ENCODE measurements around the gene RAB41. TPM values are rescaled to one million over a fixed set of nuclear protein-coding genes. Genes with fewer than 3 reads are reported as not detected.
"Not testable (repeated sequence)": the region's sequence is repeated elsewhere in the genome, so short reads cannot be mapped to it uniquely, and the experiment has no call there.

RAB41 gene
- total and polyA plus RNA-seq, 7 experiments from 2014 or later: not detected

DNA sequence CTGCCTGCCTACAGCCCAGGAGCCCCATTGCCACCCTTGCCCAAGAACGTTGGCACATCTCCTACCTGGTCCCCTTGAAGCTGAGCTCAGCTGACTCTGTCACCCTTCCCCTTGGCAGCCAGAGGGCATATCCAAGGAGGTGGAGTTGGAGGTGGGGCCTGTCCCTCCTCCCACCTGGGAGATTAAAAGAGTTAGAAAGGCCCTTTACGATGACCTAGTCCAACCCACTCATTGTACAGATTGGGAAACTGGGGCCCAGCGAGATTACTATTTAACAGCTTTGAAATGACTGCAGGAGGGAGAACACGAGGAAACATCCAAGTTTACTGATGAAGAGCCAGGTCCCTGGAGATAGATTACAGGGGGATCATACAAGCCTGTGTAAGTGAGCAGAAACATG lies 21.9 kb upstream of the RAB41 start, which contains the start of gene P2RY4:
Gene P2RY4, minus strand, starts transcription at position 101 of the 400 bp plus-strand sequence. CDS start 580 bp downstream, outside the sequence.
- Mint-ChIP-seq H3K4me3 (no peak within 1 kb of the TSS), H3K9me3 (peaks cover 0 to 1% (median 0%) of the 10 kb centered on the region in 11 donors), H3K27me3 (no peaks in the 10 kb centered on the region), H3K36me3 (peaks cover 0 to 9% (median 0%) of the 10 kb centered on the region in 5 donors), H3K4me1 (peaks cover 0 to 2% (median 0%) of the 10 kb centered on the region in 7 donors), H3K27ac (no peak within 1 kb of the TSS)
- Histone ChIP-seq H3K36me3 (ENCODE audit: control insufficient read depth in 2 of 3, insufficient read depth in 3 of 3, low read length in 3 of 3) (no peaks in the 10 kb centered on the region), H3K27ac (ENCODE audit: low read depth, low read length) (no peak within 1 kb of the TSS), H3K9me3 (ENCODE audit: control insufficient read depth in 2 of 3, low read length in 3 of 3) (no peaks in the 10 kb centered on the region), H3K27me3 (ENCODE audit: control insufficient read depth in 2 of 2, insufficient read depth in 2 of 2, low read length in 2 of 2) (no peaks in the 10 kb centered on the region), H3K4me3 (ENCODE audit: low read length) (no peak within 1 kb of the TSS), H3K4me1 (ENCODE audit: control insufficient read depth in 2 of 2, insufficient read depth in 2 of 2, low read length in 2 of 2) (no peaks in the 10 kb centered on the region)
- ChIA-PET CTCF (no interaction called here), POLR2A (no interaction called here)
- intact Hi-C loops (cut with micrococcal nuclease): loop anchor here in 1 of 2 donors (5.0 kb wide), 1 partner anchor 172 kb away; no protein-coding TSS in a partner anchor
- DNase-seq: no peak
- ATAC-seq: no peak

DNA sequence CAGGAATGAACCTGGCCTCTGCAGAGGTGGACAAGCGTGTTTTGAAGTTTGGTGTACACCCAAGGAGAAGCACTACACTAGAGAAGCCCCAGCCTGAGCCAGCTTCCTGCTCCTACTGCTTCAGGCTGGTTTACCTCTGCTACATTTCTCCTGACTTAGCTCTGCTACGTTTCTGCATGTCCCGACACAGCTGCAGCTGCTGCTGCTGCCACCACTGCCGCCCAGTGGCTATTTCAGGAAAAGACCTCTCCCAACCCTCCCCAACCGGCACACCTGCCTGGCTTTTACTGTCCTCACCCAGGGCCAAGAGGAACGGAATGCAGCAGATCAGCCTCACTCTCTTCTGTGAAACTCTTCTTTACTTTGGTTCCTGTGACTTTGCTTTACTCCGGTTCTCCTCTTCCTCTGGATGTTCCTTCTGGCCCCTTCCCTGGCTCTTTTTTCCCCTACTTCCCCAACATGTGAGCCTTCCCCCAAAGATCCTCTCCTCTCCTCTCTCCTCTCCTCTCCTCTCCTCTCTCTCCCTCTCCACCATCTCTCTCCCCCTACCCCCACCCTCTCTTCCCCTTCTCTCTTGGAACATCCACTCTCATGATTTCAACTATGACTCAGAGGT lies 18.9 kb upstream of the RAB41 start:
- H3K4me1 ChIP-seq (ENCODE audit: control insufficient read depth in 2 of 2, insufficient read depth in 2 of 2, low read length in 2 of 2): no peaks in the 10 kb centered on the region
- peaks cover 0 to 2% (median 0%) of the 10 kb centered on the region in 7 donors for H3K4me1 Mint-ChIP-seq
- H3K36me3 ChIP-seq (ENCODE audit: control insufficient read depth in 2 of 3, insufficient read depth in 3 of 3, low read length in 3 of 3): no peaks in the 10 kb centered on the region
- ChIA-PET POLR2A (no interaction called here), CTCF (no interaction called here)
- no peak overlapping the region for H3K4me3 ChIP-seq (ENCODE audit: low read length)
- intact Hi-C loops (cut with micrococcal nuclease): loop anchor here (2.0 to 5.0 kb wide), 2 partner anchors 66 to 169 kb away; no protein-coding TSS in a partner anchor
- H3K27ac Mint-ChIP-seq: no peak overlapping the region
- H3K27ac ChIP-seq (ENCODE audit: low read depth, low read length): no peak overlapping the region
- H3K4me3 Mint-ChIP-seq: no peak overlapping the region
- DNase-seq: peak in 5 of 9 donors; percentile 2 to 23 (median 4)
- no peaks in the 10 kb centered on the region for H3K9me3 ChIP-seq (ENCODE audit: control insufficient read depth in 2 of 3, low read length in 3 of 3)
- no peaks in the 10 kb centered on the region for H3K27me3 ChIP-seq (ENCODE audit: control insufficient read depth in 2 of 2, insufficient read depth in 2 of 2, low read length in 2 of 2)
- H3K9me3 Mint-ChIP-seq: peaks cover 0 to 1% (median 0%) of the 10 kb centered on the region in 11 donors
- no peak for ATAC-seq
- H3K27me3 Mint-ChIP-seq: no peaks in the 10 kb centered on the region
- peaks cover 0 to 8% (median 0%) of the 10 kb centered on the region in 5 donors for H3K36me3 Mint-ChIP-seq

DNA sequence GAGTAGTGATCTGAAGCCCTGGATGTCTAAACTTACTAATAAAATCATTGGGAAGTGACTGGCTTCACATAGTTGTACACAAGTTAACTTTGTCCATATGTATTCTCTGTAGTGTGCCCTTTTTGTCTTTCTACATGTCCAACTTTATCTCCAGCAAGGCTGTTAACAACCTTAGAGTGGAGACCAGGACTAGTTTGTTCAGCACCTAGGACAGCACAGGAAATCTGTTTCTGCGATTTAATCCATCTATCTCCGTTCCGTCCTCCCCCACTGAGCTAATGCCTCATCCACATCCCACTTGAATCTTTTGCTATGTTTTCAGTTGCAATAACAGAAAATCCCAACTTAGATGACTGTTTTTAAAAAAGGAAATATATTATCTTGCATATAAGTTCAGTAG lies 17.2 kb upstream of the RAB41 start:
- ATAC-seq (no peak), DNase-seq (no peak)
- H3K4me3 Mint-ChIP-seq: no peak overlapping the region
- no peaks in the 10 kb centered on the region for H3K27me3 Mint-ChIP-seq
- peaks cover 0 to 4% (median 0%) of the 10 kb centered on the region in 5 donors for H3K36me3 Mint-ChIP-seq
- intact Hi-C loops (cut with micrococcal nuclease): loop anchor here in 1 of 2 donors (5.0 kb wide), 1 partner anchor 168 kb away; no protein-coding TSS in a partner anchor
- no peak overlapping the region for H3K27ac Mint-ChIP-seq
- ChIA-PET POLR2A (no interaction called here), CTCF (no interaction called here)
- no peak overlapping the region for H3K27ac ChIP-seq (ENCODE audit: low read depth, low read length)
- H3K27me3 ChIP-seq (ENCODE audit: control insufficient read depth in 2 of 2, insufficient read depth in 2 of 2, low read length in 2 of 2): no peaks in the 10 kb centered on the region
- no peaks in the 10 kb centered on the region for H3K4me1 ChIP-seq (ENCODE audit: control insufficient read depth in 2 of 2, insufficient read depth in 2 of 2, low read length in 2 of 2)
- no peaks in the 10 kb centered on the region for H3K9me3 ChIP-seq (ENCODE audit: control insufficient read depth in 2 of 3, low read length in 3 of 3)
- H3K4me1 Mint-ChIP-seq: peaks cover 0 to 2% (median 0%) of the 10 kb centered on the region in 7 donors
- H3K4me3 ChIP-seq (ENCODE audit: low read length): no peak overlapping the region
- H3K36me3 ChIP-seq (ENCODE audit: control insufficient read depth in 2 of 3, insufficient read depth in 3 of 3, low read length in 3 of 3): no peaks in the 10 kb centered on the region
- H3K9me3 Mint-ChIP-seq: peaks cover 0 to 1% (median 0%) of the 10 kb centered on the region in 11 donors

DNA sequence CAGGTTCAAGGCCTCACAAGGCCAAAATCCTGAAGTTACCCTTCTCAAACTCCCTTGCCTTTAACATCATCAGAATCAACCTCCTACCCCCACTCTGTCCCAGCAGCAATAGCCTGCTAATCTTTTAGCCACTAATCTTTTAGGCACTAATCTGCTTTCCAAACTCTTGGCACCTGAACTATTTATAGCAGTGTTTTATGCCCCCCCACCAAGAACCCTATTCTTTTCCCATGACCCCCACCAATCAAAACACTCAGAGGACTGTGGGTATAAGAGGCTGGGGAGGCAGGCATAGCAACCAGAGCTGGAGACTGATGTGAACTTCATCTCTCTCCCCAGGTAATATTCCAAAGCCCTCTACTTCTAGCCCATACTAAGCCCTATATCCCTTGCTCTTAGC lies 13.9 kb upstream of the RAB41 start, which contains the start of gene ARR3:
Gene ARR3, plus strand, starts transcription at position 301 of the 400 bp plus-strand sequence. CDS start 1,052 bp downstream, outside the sequence.
- H3K27ac ChIP-seq (ENCODE audit: low read depth, low read length): no peak within 1 kb of the TSS
- H3K9me3 ChIP-seq (ENCODE audit: control insufficient read depth in 2 of 3, low read length in 3 of 3): no peaks in the 10 kb centered on the region
- Mint-ChIP-seq H3K4me3 (no peak within 1 kb of the TSS), H3K4me1 (peaks cover 0 to 2% (median 0%) of the 10 kb centered on the region in 7 donors), H3K36me3 (no peaks in the 10 kb centered on the region), H3K27me3 (no peaks in the 10 kb centered on the region), H3K9me3 (peaks cover 0 to 1% (median 0%) of the 10 kb centered on the region in 11 donors), H3K27ac (no peak within 1 kb of the TSS)
- CTCF ChIA-PET: no interaction called here
- POLR2A ChIA-PET: no interaction called here
- ATAC-seq (no peak), DNase-seq (no peak)
- intact Hi-C loops (cut with micrococcal nuclease): no loop called here
- H3K27me3 ChIP-seq (ENCODE audit: control insufficient read depth in 2 of 2, insufficient read depth in 2 of 2, low read length in 2 of 2): no peaks in the 10 kb centered on the region
- no peaks in the 10 kb centered on the region for H3K36me3 ChIP-seq (ENCODE audit: control insufficient read depth in 2 of 3, insufficient read depth in 3 of 3, low read length in 3 of 3)
- no peaks in the 10 kb centered on the region for H3K4me1 ChIP-seq (ENCODE audit: control insufficient read depth in 2 of 2, insufficient read depth in 2 of 2, low read length in 2 of 2)
- H3K4me3 ChIP-seq (ENCODE audit: low read length): no peak within 1 kb of the TSS

DNA sequence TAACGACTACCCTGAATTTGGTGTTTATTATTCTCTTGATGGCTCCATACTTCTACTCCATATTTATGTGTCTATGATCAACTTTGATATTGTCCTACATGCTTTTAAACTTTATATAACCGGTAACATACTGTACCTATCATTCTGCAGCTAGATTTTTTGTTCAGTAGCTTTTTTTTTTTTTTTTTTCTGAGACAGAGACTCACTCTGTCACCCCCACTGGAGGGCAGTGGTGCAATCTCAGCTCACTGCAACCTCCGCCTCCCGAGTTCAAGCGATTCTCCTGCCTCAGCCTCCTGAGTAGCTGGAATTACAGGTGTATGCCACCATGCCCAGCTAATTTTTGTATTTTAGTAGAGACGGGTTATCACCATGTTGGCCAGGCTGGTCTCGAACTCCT lies 7.9 kb upstream of the RAB41 start:
- H3K9me3 ChIP-seq (ENCODE audit: control insufficient read depth in 2 of 3, low read length in 3 of 3); intact Hi-C loops (cut with micrococcal nuclease); H3K27ac ChIP-seq (ENCODE audit: low read depth, low read length); H3K36me3 Mint-ChIP-seq; H3K27ac Mint-ChIP-seq; H3K4me3 ChIP-seq (ENCODE audit: low read length); H3K36me3 ChIP-seq (ENCODE audit: control insufficient read depth in 2 of 3, insufficient read depth in 3 of 3, low read length in 3 of 3); POLR2A ChIA-PET; H3K9me3 Mint-ChIP-seq; H3K4me1 Mint-ChIP-seq; H3K27me3 ChIP-seq (ENCODE audit: control insufficient read depth in 2 of 2, insufficient read depth in 2 of 2, low read length in 2 of 2); DNase-seq; H3K27me3 Mint-ChIP-seq; H3K4me1 ChIP-seq (ENCODE audit: control insufficient read depth in 2 of 2, insufficient read depth in 2 of 2, low read length in 2 of 2); H3K4me3 Mint-ChIP-seq; ATAC-seq; CTCF ChIA-PET: not testable (repeated sequence)

DNA sequence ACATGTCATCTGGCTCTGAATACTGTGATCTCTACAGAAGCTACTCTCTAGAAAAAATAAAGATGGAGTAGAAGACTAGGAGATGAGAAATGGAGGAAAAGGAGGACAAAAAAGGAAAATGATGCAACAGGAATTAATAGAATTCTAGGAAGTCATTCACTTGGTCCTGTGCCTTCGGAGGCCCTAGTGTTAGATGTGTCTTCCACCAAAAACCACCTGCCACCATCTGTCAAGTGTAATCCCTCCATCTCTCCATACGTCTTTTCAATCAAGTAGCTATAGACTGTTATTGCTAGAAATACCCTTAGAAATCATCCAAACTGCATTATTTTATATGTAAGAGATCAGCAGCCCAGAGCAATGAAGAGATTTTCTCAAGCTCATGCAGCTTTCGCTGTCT lies 2.9 kb upstream of the RAB41 start:
- H3K4me1 Mint-ChIP-seq: peaks cover 0 to 2% (median 0%) of the 10 kb centered on the region in 7 donors
- no peaks in the 10 kb centered on the region for H3K4me1 ChIP-seq (ENCODE audit: control insufficient read depth in 2 of 2, insufficient read depth in 2 of 2, low read length in 2 of 2)
- intact Hi-C loops (cut with micrococcal nuclease): no loop called here
- H3K4me3 ChIP-seq (ENCODE audit: low read length): no peak overlapping the region
- H3K36me3 Mint-ChIP-seq: peaks cover 0 to 25% (median 7%) of the 10 kb centered on the region in 5 donors
- no peak overlapping the region for H3K27ac Mint-ChIP-seq
- H3K27me3 ChIP-seq (ENCODE audit: control insufficient read depth in 2 of 2, insufficient read depth in 2 of 2, low read length in 2 of 2): no peaks in the 10 kb centered on the region
- no peaks in the 10 kb centered on the region for H3K9me3 Mint-ChIP-seq
- H3K27ac ChIP-seq (ENCODE audit: low read depth, low read length): no peak overlapping the region
- CTCF ChIA-PET: no interaction called here
- DNase-seq: no peak
- POLR2A ChIA-PET: no interaction called here
- H3K27me3 Mint-ChIP-seq: no peaks in the 10 kb centered on the region
- no peaks in the 10 kb centered on the region for H3K36me3 ChIP-seq (ENCODE audit: control insufficient read depth in 2 of 3, insufficient read depth in 3 of 3, low read length in 3 of 3)
- H3K4me3 Mint-ChIP-seq: no peak overlapping the region
- no peak for ATAC-seq
- no peaks in the 10 kb centered on the region for H3K9me3 ChIP-seq (ENCODE audit: control insufficient read depth in 2 of 3, low read length in 3 of 3)

DNA sequence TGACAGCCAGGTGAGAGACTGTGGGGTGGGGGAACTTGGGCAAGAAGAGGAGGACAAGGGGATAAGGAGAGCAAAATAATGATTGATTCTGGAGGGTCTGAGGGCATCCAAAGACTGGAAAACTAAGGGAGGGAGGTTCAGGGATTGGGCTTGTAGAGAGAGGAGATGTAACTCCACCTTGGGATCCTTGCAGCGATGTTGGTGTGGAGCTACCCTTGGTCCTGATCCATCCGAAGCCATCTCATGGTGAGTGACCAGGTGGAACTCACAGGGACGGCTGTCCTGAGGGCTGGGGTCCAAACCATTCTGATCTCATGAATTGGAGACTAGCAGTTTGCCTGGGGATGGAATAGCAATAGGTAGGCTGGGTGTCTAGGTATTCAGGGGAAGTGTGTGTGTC lies 1.4 kb upstream of the RAB41 start:
- H3K36me3 Mint-ChIP-seq: peaks cover 0 to 29% (median 16%) of the 10 kb centered on the region in 5 donors
- H3K27ac ChIP-seq (ENCODE audit: low read depth, low read length): no peak overlapping the region
- no peak overlapping the region for H3K4me3 ChIP-seq (ENCODE audit: low read length)
- peaks cover 0 to 2% (median 0%) of the 10 kb centered on the region in 7 donors for H3K4me1 Mint-ChIP-seq
- H3K4me1 ChIP-seq (ENCODE audit: control insufficient read depth in 2 of 2, insufficient read depth in 2 of 2, low read length in 2 of 2): no peaks in the 10 kb centered on the region
- H3K27me3 ChIP-seq (ENCODE audit: control insufficient read depth in 2 of 2, insufficient read depth in 2 of 2, low read length in 2 of 2): no peaks in the 10 kb centered on the region
- H3K27me3 Mint-ChIP-seq: no peaks in the 10 kb centered on the region
- ChIA-PET CTCF (no interaction called here), POLR2A (no interaction called here)
- H3K4me3 Mint-ChIP-seq: no peak overlapping the region
- no peaks in the 10 kb centered on the region for H3K9me3 ChIP-seq (ENCODE audit: control insufficient read depth in 2 of 3, low read length in 3 of 3)
- ATAC-seq: no peak
- H3K9me3 Mint-ChIP-seq: no peaks in the 10 kb centered on the region
- no peak overlapping the region for H3K27ac Mint-ChIP-seq
- no peaks in the 10 kb centered on the region for H3K36me3 ChIP-seq (ENCODE audit: control insufficient read depth in 2 of 3, insufficient read depth in 3 of 3, low read length in 3 of 3)
- DNase-seq: no peak
- intact Hi-C loops (cut with micrococcal nuclease): no loop called here

All from naive thymus-derived CD4-positive, alpha-beta T cell (primary cell).